ENCODE data around the gene PPP2R2B. TPM values are rescaled to one million over a fixed set of nuclear protein-coding genes. Genes with fewer than 3 reads are reported as not detected.
"Not testable (repeated sequence)": the region's sequence is repeated elsewhere in the genome, so short reads cannot be mapped to it uniquely, and the experiment has no call there.

Gene PPP2R2B
- polyA plus RNA-seq, 1 donor: 11.5 TPM

DNA sequence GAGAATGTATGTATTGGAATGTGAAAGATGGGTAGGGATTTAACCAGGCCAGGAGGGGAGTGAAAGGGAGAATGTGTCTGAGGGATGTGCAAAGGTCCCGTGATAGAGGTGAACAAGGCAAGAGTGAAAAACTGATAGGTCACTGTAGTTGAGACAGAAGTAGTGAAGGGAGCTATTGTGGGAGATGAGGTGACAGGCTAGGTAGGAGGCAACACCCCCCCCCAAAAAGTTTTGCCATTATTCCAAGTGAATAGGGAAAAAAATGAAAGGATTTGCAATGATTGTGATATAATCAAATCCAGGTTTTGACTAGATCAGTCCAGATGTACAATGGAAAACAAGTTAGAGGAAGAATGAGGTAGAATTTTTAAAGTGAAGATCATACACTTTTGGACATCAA, 226.0 kb downstream of the PPP2R2B start:
- DNase-seq: no peak

DNA sequence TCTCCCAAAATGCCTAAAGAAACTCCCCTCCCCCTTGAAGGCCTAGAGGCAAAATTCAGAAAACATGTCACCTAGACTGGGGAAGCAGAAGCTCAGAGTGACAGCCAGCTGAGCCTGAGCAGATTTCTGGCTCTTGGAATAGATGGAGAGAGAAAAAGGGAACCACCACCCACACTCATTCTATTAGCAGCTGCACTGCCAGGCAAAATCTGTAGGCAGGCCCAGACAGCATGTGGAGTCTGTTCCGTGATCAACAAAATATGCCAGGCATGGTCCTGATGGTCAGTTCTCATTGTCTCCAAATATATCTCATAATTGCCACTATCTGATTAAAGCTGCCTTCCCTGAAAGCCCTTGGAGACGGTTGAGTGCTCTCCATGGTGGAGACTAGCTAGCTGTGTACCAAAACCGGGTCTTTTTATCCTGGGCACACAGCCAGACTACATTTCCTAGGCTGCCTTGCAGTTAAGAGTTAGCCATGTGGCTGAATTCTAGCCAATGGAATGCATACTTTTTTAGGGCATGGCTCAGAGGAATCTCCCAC, 230.8 kb downstream of the PPP2R2B start:
- no peak for DNase-seq

DNA sequence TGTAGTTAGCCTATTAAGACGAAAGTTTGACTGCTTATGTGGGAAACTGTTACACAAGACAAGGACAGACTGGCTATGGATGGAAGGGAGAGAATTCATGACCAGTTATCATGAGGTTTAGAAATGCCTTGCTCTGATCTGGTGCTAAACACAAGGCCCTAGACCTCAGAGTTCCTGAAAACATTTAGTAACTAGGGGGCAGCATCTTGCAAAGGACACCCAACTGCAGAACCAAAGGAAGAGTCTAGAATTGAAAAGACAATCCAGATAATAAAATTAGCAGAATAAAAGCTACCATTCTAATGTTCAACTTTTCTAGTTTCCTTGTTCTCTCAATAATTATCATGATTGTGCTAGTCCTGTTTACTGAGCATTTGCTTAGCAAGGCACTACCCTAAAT, 232.1 kb downstream of the PPP2R2B start:
- DNase-seq: no peak

DNA sequence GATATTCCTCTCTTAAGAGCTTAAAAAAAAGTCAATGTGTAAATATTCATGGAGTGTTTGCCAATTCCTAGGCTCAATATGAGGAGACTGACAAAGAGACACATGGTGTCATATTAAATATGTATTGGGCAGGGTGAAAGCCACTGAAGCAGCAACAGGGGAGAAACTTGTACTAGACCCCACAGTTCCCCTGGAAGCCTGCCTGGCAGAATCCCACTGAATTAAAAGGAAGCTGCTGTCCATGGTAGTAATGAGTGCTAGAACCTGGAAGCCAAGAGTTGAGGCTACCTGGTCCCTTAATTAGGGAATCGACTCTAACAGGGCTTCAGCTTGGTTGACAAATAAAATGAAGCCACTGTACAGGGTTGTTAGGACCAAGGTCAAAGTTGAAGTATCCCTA, 233.2 kb downstream of the PPP2R2B start:
- no peak for DNase-seq

DNA sequence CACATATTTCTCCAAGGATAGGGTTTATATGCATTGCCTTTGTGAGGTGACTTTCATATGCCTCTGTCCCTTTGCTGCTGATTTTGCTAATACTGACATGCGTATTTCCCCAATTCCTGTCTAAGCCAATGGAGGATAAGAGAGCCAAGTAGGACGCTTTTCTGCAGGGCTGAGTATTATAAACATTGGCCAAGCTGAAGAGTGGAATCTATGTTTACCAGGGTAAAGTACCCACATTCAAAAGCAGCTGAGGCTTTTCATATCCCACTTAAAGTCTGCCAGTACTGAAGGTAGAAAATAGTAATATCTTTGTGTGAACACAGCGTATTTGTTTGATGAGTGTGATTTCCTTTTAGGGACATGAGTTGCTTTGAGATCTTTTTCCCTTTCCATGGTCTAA, 233.7 kb downstream of the PPP2R2B start:
- no peak for DNase-seq

DNA sequence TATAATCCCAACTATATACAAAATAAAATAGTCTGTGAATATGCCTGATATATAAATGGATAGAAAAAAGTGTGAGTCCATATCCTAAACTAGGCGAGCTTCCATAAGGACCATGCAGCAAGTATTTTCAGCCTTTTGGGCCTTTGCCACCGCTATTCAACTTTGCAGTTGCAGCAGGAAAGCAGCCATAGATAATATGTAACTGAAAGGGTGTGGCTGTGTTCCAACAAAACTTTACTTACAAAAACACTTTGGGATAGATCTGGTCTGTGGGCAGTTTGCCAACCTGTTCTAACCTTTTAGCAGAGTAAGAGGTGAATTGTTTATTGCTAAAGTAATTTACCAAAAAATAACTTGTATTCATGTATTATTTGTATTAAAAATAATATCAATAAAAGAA, 234.8 kb downstream of the PPP2R2B start:
- DNase-seq: no peak

DNA sequence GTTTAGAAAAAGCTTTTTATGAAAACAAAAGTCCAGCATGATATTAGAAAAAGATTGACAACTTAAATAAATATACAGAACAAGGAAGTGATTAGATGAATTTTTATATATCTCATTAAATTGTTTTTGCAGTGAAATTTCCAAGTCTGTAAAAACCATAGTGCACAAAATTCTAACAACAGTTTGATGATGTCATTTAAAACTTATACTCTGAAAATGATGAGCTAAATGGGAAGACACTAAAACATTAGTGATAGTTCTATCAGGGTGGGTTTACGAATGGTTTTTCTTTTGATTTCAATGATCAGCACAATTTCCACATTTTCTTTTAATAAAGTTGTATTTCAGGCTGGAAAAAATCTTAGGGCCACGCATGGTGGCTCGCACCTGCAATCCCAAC, 236.1 kb downstream of the PPP2R2B start:
- DNase-seq: no peak

DNA sequence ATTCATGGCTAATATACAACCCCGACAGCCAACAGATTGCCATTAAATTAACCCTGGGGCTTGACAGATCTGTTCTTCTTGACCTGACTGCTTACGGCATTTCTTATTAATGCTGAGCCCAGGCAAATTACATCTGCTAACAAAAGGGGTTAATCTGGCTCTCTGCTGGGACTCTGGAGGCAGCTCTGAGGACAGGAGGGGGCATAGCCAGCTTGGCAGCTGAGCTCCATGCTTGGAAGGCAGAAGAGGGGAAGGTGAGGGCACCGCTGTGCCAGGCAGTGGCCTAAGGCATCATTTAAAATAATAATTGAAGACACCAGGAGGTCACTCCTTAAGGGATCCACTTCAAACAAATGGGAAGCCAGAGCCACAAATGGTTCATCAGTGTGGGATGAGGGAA, 236.6 kb downstream of the PPP2R2B start:
- no peak for DNase-seq

DNA sequence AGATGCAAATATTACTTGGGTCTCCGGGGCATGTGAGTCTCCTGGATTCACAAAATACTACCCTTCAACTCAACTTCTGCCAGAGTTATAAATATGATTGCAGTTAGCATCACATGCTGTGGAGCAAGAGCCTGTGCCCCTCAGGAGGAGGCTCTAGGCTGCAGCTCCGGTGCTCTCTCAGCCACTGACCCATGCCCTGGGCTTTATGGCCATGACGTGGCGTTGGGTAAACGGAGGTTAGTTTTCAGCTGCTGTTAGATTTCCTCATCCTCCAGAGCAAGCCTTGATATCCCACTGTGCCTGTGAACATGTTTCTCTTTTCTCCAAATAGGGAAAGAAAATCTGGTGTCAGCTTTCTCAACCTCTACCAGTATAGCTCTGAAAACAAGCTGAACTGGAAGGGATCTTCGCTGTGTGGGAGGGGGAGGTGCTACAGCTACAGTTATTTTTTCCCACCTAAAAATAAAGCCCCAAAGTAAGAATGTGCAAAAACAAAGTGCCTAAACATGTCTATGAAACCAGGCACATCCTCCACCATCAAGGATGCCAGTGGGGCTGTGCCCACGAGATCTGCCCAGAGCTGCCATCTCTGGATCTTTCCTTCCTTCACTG, 238.2 kb downstream of the PPP2R2B start:
- DNase-seq: no peak

DNA sequence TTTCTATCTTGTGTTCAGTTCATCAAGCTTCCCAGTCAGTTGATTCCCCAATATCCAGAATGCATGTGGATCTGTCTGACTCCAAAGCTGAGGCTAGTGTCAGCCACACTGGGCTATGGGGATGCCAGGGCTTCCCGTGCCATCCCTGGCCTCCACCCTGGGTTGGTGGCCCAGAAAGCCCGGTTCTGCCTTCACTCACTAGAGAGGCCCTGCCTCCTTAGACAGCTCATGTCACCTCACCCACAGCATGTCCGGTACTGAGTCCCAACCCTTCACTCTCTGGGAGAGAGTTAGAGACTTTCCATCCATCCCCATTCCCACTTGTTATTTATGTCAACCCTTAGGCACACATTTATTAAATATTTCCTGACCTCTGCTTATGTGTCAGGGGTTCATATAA, 243.1 kb downstream of the PPP2R2B start:
- DNase-seq: no peak

DNA sequence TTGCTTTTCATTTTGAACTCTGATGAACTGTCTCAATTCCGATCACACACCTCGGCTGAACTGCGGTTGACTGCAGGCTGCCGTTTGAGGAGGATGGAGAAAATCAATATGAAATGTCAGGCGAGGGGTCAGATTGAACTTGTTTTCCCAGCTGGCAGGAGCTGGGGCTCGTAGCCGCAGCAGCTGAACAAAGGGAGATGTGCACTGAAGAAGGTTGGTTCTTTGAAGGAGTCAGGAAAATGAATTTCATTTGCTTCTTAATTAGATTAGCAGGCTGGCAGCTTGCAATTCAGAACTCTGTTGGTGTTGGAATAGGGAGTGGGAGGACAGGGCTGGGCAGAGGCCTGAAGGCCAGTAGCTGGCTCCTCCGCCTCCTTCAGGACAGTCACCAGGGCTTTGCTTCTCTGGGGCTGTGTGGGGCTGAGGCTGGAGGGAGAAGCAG, 245.2 kb downstream of the PPP2R2B start:
- no peak for DNase-seq

DNA sequence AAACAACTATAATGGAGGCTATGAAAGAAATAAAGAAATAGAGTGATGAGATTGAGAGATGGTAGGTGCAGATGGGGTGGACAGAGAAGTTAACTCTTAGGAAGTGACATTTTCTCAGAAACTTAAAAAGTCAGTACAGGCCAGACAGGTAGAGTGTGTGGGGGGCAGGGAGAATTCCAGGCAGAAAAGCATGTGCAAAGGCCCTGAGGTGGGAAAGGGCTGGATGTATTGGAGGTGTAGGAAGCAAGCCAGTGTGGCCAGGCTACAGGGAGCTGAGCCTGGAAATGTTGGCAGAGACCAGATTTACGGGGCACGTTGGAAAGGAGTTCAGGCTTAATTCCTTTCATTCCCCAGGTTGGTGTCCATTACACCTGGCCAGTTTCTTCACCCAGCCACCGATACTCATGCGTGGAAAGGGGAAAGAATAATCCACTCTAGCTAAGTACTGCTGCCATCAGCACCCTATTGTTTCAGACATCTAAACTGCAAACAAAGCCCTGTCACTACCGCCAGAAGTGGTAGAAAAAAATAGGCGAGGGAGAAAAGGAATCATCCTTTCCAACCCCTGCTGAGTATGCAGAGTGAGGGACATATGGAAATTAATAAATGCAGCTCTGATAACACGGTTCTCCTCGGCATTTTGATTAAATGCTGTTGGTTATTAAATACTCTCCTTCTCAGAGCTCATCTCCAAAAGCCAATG, 245.8 kb downstream of the PPP2R2B start:
- DNase-seq: no peak

DNA sequence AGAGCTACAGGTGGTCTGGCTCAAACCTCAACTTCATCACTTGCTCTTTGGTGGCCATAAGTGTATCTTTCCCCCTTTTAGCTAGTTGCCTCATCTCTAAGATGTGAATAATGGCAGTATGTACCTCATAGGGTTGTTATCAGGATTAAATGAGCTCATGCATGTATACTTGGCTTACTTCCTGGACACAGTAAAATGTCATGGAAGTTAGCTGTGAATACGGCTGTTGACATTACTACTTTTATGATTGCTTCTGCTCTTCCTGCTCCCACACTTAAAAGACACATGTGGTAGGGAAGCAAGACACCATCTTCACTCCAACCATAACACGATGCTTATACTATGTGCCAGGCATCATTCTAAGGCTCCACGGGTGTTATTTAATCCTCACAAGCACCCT, 248.1 kb downstream of the PPP2R2B start:
- DNase-seq: no peak

DNA sequence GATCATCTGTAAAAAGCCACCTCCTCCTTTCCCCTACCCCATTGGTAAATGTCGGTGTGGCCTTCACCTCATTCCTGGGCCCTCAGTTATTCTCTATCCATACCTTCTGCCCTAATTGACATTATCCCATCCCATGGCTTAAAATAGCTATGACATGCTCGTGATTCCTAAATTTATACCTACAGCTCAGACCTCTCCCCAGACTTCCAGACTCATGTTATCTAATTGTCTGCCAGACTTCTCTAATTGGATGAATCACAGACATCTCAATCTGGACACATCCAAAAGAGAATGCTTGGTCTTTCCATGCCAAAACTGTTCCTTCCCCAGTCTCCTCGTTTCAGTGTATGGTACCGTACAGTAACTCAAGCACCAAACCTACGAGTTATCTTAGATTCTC, 249.6 kb downstream of the PPP2R2B start:
- DNase-seq: no peak

DNA sequence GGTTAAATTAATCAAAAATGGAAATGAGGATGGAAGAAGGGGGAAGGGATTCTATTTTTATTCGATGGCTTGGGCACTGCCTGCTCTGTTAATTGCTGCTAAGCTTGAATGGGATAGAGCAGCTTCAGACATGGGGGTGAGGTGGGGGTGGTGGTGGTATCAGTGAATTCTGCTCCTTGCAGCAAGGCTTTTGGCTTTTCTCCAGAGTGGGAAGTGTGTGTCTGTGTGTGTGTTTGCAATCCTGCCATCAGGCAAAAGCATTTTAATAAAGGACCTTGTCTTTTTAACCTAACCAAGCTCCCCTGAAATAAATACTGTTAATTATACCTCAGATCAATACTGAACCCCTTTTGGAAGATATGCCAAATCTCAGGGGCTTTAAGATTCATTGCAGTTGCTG, 251.6 kb downstream of the PPP2R2B start:
- DNase-seq: no peak

DNA sequence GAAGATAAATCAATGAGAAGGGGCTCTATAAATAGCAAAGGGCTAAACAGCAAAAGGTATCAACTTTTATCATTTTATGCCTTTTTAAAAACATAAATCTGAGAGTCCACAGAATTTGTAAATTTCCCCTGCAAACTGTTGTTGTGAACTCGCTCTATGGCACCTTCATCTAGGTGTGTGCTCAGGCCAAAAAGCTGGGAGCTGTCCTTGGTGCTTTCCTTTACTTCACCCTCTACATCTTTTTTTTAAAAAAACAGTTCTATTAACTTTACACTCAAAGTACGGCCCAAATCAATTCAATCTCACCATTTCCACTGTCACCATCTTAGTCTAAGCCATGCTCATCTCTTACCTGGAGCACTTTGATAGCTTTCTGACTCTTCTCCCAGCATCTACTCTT, 254.4 kb downstream of the PPP2R2B start:
- peak; percentile 4 for DNase-seq

DNA sequence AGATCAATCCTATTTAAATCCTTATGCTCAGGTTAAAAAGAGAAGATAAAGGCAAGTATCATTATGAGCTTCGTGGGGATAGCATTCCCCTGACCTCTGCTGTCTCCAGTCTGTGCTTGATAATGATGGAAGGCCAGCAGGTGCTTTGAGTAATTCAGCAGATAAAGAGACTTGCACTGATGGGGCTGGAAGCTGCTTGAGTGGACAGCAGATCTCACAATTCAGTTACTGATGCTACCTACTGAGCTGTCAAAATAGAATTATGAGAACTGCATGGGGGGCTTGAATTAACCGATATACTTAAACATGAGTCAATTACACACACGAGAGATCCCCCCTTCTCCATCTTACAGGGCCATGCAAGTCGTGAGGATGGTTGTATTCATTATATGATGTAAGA, 254.9 kb downstream of the PPP2R2B start:
- no peak for DNase-seq

DNA sequence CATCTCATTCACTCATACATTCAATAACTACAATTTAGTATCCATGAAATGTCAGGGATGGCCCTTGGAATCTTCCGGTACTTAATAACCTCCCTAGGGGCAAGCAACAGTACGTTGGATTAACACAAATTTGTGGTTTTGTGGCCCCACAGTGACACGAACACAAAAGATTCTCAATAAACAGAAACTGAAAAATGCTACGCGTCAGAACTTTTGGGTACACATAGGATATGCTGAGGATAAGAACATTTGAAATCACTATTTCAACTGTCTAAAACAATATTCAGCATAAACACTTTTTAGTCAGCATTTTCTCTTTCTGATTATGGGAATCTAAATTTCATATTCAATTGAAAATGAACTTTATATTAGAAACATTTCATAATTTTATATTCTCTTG, 255.5 kb downstream of the PPP2R2B start:
- DNase-seq: no peak

DNA sequence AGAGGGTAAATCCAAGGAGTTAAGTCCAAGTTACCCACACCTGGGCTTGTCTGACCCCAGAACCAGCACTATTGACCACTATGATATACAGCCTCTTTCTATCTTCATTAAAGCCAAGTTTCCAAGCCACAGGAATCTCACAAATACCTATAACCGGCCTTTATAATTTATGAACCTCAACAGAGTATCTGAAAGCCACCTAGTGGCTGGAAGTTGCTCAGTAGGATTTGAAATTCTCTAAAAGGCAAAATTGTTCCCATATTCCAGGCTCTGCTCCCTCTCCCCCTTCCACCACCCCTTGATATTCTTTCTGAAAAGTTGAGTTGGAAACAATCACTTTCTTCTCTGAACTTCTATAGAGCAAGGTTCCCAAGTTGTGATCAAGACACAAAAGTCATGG, 256.2 kb downstream of the PPP2R2B start:
- DNase-seq: no peak

DNA sequence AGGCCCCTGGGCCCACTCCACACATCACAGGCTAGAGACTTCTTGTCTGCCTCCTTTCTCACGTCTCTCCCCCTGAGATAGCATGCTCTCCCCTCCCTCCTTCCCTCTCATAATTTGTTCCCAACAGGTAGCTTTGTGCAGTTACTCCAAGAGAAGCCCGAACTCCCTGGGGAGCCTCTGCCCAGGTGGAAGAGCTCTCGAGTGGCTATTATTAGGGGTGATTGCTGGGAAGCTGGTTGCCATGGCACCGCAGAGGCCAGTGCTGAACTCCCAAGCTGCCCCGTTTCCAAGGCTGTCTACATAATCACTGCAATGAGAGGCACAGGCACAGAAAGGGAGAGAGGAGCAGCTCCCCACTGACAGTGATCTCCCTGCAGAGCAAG, 257.9 kb downstream of the PPP2R2B start:
- DNase-seq: no peak

DNA sequence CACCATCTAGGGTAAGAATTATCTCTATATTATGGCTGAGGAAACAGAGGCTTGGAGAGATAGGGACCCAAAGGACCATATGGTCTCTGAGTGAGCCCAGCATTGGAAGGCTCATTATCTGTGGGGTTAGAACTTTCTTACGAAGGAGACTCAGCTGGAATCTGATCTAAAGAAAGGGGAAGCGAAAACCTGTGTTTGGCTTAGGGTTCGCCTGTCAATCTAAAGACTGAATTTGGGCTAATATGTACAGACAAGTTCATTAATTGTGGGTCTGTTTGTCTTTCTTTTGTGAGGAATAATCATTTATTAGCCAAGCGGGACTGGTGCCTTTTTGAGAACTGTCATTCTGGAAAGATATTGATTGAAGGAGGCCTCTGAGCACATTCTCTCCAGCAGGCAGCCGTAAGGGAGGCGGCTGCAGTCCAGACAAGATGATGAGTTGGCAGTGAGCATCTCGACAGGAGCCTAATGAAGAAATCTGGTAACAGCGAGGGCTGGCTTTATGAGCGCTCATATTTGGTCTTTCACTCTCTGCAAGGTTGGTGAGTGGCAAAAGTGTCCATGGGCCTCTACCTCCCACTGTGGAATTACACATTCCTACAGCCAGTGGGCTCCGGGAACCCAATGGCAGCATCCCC, 258.4 kb downstream of the PPP2R2B start:
- no peak for DNase-seq

DNA sequence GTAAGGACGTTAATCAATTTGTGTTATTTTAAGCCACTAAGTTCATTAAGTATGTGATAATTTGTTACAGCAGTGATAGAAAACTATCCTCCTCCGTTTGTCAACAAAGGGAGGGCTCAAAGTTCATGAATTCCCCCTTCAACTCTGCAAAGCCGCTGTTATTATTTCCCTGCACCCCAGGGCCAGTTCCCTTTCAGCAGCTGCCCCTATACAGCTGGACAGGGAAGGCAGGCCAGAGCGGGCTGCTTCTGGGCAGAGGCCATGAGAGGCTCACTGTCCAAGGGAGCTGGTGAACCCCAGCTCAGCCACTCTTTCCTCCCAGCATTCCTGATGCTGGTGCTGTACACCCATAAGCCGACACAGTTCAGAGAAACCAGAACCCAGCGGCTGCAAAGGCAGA, 260.1 kb downstream of the PPP2R2B start:
- no peak for DNase-seq

DNA sequence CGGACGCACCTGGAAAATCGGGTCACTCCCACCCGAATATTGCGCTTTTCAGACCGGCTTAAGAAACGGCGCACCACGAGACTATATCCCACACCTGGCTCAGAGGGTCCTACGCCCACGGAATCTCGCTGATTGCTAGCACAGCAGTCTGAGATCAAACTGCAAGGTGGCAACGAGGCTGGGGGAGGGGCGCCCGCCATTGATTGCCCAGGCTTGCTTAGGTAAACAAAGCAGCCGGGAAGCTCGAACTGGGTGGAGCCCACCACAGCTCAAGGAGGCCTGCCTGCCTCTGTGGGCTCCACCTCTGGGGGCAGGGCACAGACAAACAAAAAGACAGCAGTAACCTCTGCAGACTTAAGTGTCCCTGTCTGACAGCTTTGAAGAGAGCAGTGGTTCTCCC, 268.8 kb downstream of the PPP2R2B start:
- not testable (repeated sequence) for DNase-seq
